RWPE2 (cell line): ENCODE measurements around the gene PDP2.

Experiments
- ATAC-seq: fragments of 200-7000 bp; cut with Tn5 transposase; 3 replicates; pipeline ENCODE4 v1.9.1; 2021; ENCODE audit warnings: low read depth
- DNase-seq: peaks from one replicate; pipeline ENCODE4 v3.0.0-alpha.2; 2020; ENCODE audit warnings: low spot score
- H3K27ac ChIP-seq: fragments of 450-650 bp; 2 replicates; pipeline ENCODE4 v1.5.1; 2017; ENCODE audit warnings: mild to moderate bottlenecking; ENCODE audit not compliant: poor library complexity, severe bottlenecking
- H3K27me3 ChIP-seq: fragments of 250-450 bp; sonication (Bioruptor Pico); 2 replicates; pipeline ENCODE4 v1.5.1; 2021; ENCODE audit warnings: mild to moderate bottlenecking, moderate library complexity; ENCODE audit not compliant: insufficient read depth, poor library complexity, severe bottlenecking
- H3K36me3 ChIP-seq: fragments of 250-450 bp; sonication (Bioruptor Pico); 2 replicates; pipeline ENCODE4 v1.5.1; 2020; ENCODE audit warnings: low read depth, mild to moderate bottlenecking, moderate library complexity
- H3K4me1 ChIP-seq: fragments of 250-450 bp; sonication (Bioruptor Pico); 2 replicates; pipeline ENCODE4 v1.5.1; 2021; ENCODE audit warnings: mild to moderate bottlenecking, moderate library complexity; ENCODE audit not compliant: insufficient read depth, poor library complexity, severe bottlenecking
- H3K4me3 ChIP-seq: fragments of 250-450 bp; sonication (Bioruptor Pico); 2 replicates; pipeline ENCODE4 v1.5.1; 2021; ENCODE audit warnings: mild to moderate bottlenecking, moderate library complexity; ENCODE audit not compliant: severe bottlenecking
- H3K9me3 ChIP-seq: fragments of 250-450 bp; sonication (Bioruptor Pico); 2 replicates; pipeline ENCODE4 v1.5.1; 2021; ENCODE audit warnings: mild to moderate bottlenecking, moderate library complexity; ENCODE audit not compliant: severe bottlenecking
- CTCF ChIP-seq: fragments of 450-650 bp; IDR thresholded peaks from one replicate; pipeline ENCODE4 v1.5.1; 2017; ENCODE audit warnings: mild to moderate bottlenecking, moderate library complexity; ENCODE audit not compliant: poor library complexity, severe bottlenecking

Gene PDP2

GRCh38 chr16:66911801-66912200, 31.5 kb downstream of the PDP2 start:
- no peak for TF ChIP-seq CTCF
- Histone ChIP-seq H3K36me3 (no peaks in the 10 kb centered on the region), H3K27ac (no peak overlapping the region), H3K4me1 (peaks cover 2% of the 10 kb centered on the region), H3K9me3 (no peaks in the 10 kb centered on the region), H3K4me3 (no peak overlapping the region), H3K27me3 (no peaks in the 10 kb centered on the region)
- DNase-seq (no peak), ATAC-seq (no peak)

GRCh38 chr16:66913081-66913480, 32.8 kb downstream of the PDP2 start:
- no peaks in the 10 kb centered on the region for H3K27me3 ChIP-seq
- no peak for DNase-seq
- no peak overlapping the region for H3K4me3 ChIP-seq
- no peaks in the 10 kb centered on the region for H3K36me3 ChIP-seq
- no peak for TF ChIP-seq CTCF
- no peaks in the 10 kb centered on the region for H3K9me3 ChIP-seq
- no peak for ATAC-seq
- peaks cover 2% of the 10 kb centered on the region for H3K4me1 ChIP-seq
- H3K27ac ChIP-seq: no peak overlapping the region

GRCh38 chr16:66913711-66914110, 33.4 kb downstream of the PDP2 start:
- DNase-seq (no peak), ATAC-seq (no peak)
- H3K4me1 ChIP-seq: peaks cover 2% of the 10 kb centered on the region
- no peaks in the 10 kb centered on the region for H3K36me3 ChIP-seq
- no peak for TF ChIP-seq CTCF
- H3K4me3 ChIP-seq: no peak overlapping the region
- no peak overlapping the region for H3K27ac ChIP-seq
- no peaks in the 10 kb centered on the region for H3K9me3 ChIP-seq
- H3K27me3 ChIP-seq: no peaks in the 10 kb centered on the region

GRCh38 chr16:66914541-66914940, 34.2 kb downstream of the PDP2 start:
- peaks cover 2% of the 10 kb centered on the region for H3K4me1 ChIP-seq
- TF ChIP-seq CTCF: no peak
- no peak for DNase-seq

GRCh38 chr16:66915041-66915440, 34.7 kb downstream of the PDP2 start:
- no peaks in the 10 kb centered on the region for H3K27me3 ChIP-seq
- H3K4me3 ChIP-seq: no peak overlapping the region
- no peak for TF ChIP-seq CTCF
- DNase-seq: no peak
- no peaks in the 10 kb centered on the region for H3K36me3 ChIP-seq
- H3K27ac ChIP-seq: no peak overlapping the region
- H3K9me3 ChIP-seq: no peaks in the 10 kb centered on the region
- H3K4me1 ChIP-seq: peaks cover 2% of the 10 kb centered on the region
- ATAC-seq: no peak

More at GRCh38 chr16:66914541-66914940, 34.2 kb downstream of the PDP2 start:
- ATAC-seq: no peak
- H3K27ac ChIP-seq: no peak overlapping the region
- no peaks in the 10 kb centered on the region for H3K9me3 ChIP-seq
- no peak overlapping the region for H3K4me3 ChIP-seq
- H3K27me3 ChIP-seq: no peaks in the 10 kb centered on the region
- H3K36me3 ChIP-seq: no peaks in the 10 kb centered on the region
